ENCODE measurements around the gene ASPM. TPM values are rescaled to one million over a fixed set of nuclear protein-coding genes. Genes with fewer than 3 reads are reported as not detected.
A peak's percentile ranks its signal among the peaks of the same experiment; 100 is the strongest.

Gene ASPM
- total and polyA plus RNA-seq, 9 of the 15 experiments (the other 6 are each of a cell fraction or from before 2014, with no cell fraction given) = 22.7 to 84.4 (median 46.4) TPM

DNA sequence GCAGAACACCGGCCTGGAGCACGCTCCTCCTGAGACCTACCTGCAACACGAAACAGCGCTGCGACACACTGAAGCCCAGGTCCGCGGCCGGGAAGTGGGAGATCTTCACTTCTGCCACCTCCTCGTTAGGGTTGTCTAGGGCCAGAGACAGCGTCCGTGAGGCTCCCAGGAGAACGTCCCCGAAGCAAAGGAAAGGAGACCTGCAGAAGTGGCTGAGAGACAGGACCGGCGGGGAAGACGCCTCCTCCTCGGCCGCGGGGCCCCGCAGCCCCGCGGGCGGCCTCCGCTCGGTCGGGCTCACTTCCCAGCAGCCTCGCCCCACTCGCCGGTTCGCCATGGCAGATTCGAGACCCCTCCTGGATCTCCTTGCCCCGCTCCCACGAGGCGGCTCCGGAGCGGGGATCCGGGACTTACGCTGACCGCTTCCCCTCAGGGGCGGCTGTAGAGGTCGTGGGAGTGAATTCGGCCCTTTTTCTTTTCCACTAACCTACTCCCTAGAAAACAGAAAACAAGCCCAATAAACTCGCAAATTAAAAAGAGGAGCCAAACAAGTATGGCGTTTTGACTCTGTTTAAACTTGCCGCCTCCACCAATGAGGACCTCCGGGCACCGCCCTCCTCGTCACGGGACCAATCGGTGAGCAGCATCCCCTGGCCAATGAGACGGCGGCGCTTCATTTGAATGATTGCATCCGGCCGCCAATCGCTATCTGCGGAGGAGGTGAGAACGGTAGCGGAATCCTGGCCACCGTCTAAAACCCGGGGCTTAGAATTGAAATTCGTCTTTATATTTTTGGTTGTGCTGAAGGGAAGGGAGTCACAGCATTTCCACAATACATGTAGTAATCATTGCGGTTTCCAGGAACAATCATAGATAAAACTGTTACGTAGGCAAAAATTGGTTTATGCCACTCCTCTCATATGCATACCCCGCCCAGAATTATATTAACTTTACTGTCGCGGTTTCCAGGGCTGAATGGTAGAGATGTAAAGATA lies at the start of gene ASPM (continued):
- TF ChIP-seq TCF7 (IDR thresholded peaks at IDR 0.05; ENCODE audit: borderline replicate concordance) = 0 out of 2 replicates have a peak, but pooled peaks have one; percentile 7
- 0 out of 2 replicates have a peak, but pooled peaks have one; percentile 29 for TF ChIP-seq FOSL1 (tag; conservative IDR thresholded peaks at IDR 0.05)
- 0 out of 2 replicates have a peak, but pooled peaks have one; percentile 30 for TF ChIP-seq SMARCA4 (IDR thresholded peaks at IDR 0.05)
- TF ChIP-seq PTTG1 (tag; IDR thresholded peaks at IDR 0.05; ENCODE audit: low read depth) = no peak
- TF ChIP-seq, protein P1, sequence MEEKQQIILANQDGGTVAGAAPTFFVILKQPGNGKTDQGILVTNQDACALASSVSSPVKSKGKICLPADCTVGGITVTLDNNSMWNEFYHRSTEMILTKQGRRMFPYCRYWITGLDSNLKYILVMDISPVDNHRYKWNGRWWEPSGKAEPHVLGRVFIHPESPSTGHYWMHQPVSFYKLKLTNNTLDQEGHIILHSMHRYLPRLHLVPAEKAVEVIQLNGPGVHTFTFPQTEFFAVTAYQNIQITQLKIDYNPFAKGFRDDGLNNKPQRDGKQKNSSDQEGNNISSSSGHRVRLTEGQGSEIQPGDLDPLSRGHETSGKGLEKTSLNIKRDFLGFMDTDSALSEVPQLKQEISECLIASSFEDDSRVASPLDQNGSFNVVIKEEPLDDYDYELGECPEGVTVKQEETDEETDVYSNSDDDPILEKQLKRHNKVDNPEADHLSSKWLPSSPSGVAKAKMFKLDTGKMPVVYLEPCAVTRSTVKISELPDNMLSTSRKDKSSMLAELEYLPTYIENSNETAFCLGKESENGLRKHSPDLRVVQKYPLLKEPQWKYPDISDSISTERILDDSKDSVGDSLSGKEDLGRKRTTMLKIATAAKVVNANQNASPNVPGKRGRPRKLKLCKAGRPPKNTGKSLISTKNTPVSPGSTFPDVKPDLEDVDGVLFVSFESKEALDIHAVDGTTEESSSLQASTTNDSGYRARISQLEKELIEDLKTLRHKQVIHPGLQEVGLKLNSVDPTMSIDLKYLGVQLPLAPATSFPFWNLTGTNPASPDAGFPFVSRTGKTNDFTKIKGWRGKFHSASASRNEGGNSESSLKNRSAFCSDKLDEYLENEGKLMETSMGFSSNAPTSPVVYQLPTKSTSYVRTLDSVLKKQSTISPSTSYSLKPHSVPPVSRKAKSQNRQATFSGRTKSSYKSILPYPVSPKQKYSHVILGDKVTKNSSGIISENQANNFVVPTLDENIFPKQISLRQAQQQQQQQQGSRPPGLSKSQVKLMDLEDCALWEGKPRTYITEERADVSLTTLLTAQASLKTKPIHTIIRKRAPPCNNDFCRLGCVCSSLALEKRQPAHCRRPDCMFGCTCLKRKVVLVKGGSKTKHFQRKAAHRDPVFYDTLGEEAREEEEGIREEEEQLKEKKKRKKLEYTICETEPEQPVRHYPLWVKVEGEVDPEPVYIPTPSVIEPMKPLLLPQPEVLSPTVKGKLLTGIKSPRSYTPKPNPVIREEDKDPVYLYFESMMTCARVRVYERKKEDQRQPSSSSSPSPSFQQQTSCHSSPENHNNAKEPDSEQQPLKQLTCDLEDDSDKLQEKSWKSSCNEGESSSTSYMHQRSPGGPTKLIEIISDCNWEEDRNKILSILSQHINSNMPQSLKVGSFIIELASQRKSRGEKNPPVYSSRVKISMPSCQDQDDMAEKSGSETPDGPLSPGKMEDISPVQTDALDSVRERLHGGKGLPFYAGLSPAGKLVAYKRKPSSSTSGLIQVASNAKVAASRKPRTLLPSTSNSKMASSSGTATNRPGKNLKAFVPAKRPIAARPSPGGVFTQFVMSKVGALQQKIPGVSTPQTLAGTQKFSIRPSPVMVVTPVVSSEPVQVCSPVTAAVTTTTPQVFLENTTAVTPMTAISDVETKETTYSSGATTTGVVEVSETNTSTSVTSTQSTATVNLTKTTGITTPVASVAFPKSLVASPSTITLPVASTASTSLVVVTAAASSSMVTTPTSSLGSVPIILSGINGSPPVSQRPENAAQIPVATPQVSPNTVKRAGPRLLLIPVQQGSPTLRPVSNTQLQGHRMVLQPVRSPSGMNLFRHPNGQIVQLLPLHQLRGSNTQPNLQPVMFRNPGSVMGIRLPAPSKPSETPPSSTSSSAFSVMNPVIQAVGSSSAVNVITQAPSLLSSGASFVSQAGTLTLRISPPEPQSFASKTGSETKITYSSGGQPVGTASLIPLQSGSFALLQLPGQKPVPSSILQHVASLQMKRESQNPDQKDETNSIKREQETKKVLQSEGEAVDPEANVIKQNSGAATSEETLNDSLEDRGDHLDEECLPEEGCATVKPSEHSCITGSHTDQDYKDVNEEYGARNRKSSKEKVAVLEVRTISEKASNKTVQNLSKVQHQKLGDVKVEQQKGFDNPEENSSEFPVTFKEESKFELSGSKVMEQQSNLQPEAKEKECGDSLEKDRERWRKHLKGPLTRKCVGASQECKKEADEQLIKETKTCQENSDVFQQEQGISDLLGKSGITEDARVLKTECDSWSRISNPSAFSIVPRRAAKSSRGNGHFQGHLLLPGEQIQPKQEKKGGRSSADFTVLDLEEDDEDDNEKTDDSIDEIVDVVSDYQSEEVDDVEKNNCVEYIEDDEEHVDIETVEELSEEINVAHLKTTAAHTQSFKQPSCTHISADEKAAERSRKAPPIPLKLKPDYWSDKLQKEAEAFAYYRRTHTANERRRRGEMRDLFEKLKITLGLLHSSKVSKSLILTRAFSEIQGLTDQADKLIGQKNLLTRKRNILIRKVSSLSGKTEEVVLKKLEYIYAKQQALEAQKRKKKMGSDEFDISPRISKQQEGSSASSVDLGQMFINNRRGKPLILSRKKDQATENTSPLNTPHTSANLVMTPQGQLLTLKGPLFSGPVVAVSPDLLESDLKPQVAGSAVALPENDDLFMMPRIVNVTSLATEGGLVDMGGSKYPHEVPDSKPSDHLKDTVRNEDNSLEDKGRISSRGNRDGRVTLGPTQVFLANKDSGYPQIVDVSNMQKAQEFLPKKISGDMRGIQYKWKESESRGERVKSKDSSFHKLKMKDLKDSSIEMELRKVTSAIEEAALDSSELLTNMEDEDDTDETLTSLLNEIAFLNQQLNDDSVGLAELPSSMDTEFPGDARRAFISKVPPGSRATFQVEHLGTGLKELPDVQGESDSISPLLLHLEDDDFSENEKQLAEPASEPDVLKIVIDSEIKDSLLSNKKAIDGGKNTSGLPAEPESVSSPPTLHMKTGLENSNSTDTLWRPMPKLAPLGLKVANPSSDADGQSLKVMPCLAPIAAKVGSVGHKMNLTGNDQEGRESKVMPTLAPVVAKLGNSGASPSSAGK (IDR thresholded peaks at IDR 0.05) = peak; percentile 76
- no peak; the same call in 1 of the 2 replicates for TF ChIP-seq AFF4 (CRISPR knock-in tag; IDR thresholded peaks at IDR 0.05)
- TF ChIP-seq SRSF3 (IDR thresholded peaks at IDR 0.05; ENCODE audit: insufficient read depth, low read length) = 0 out of 2 replicates have a peak, but pooled peaks have one; percentile 67
- TF ChIP-seq SAP30 (IDR thresholded peaks at IDR 0.05; ENCODE audit: borderline replicate concordance, insufficient read depth, low read depth, low read length, poor library complexity, severe bottlenecking) = peak; percentile 98
- TF ChIP-seq CBX1 (IDR thresholded peaks at IDR 0.05; ENCODE audit: low read depth) = peak; percentile 34; the same call in 1 of the 2 replicates
